ENCODE measurements around the gene ENOSF1.

ENOSF1 gene

GRCh38 chr18:673317-673716 lies 39.1 kb downstream of the ENOSF1 start:
- Histone ChIP-seq H3K4me1 (ENCODE audit: insufficient read depth, insufficient read length) (no peaks in the 10 kb centered on the region), H3K4me3 (ENCODE audit: insufficient read length, low read depth) (no peak overlapping the region), H3K36me3 (ENCODE audit: insufficient read depth, insufficient read length, low read length) (peaks cover 88% of the 10 kb centered on the region), H3K9ac (ENCODE audit: insufficient read length, low read depth) (no peak overlapping the region), H3K9me3 (ENCODE audit: insufficient read depth, low read length) (no peaks in the 10 kb centered on the region), H3K27me3 (ENCODE audit: insufficient read depth, insufficient read length) (no peaks in the 10 kb centered on the region)
- TF ChIP-seq YY1 (IDR thresholded peaks at IDR 0.05; ENCODE audit: insufficient read depth, insufficient read length) (no peak), SUZ12 (IDR thresholded peaks at IDR 0.05; ENCODE audit: extremely low read depth, insufficient read depth, insufficient read length) (no peak), ZNF274 (IDR thresholded peaks at IDR 0.05; ENCODE audit: low read depth, low read length) (no peak)
- no peak for DNase-seq (ENCODE audit: low read depth, low spot score)

- Histone ChIP-seq H3K27me3 (ENCODE audit: insufficient read depth, insufficient read length) (no peaks in the 10 kb centered on the region), H3K9ac (ENCODE audit: insufficient read length, low read depth) (no peak overlapping the region), H3K4me3 (ENCODE audit: insufficient read length, low read depth) (no peak overlapping the region), H3K4me1 (ENCODE audit: insufficient read depth, insufficient read length) (no peaks in the 10 kb centered on the region), H3K9me3 (ENCODE audit: insufficient read depth, low read length) (no peaks in the 10 kb centered on the region), H3K36me3 (ENCODE audit: insufficient read depth, insufficient read length, low read length) (peaks cover 80% of the 10 kb centered on the region)
- DNase-seq (ENCODE audit: low read depth, low spot score) = no peak
- TF ChIP-seq YY1 (IDR thresholded peaks at IDR 0.05; ENCODE audit: insufficient read depth, insufficient read length) = no peak
- TF ChIP-seq ZNF274 (IDR thresholded peaks at IDR 0.05; ENCODE audit: low read depth, low read length) = no peak
- TF ChIP-seq SUZ12 (IDR thresholded peaks at IDR 0.05; ENCODE audit: extremely low read depth, insufficient read depth, insufficient read length) = no peak
Measured at GRCh38 chr18:671405-671804, 41.0 kb downstream of the ENOSF1 start.

- peaks cover 77% of the 10 kb centered on the region for H3K36me3 ChIP-seq (ENCODE audit: insufficient read depth, insufficient read length, low read length)
- no peak for DNase-seq (ENCODE audit: low read depth, low spot score)
- no peaks in the 10 kb centered on the region for H3K9me3 ChIP-seq (ENCODE audit: insufficient read depth, low read length)
- H3K4me3 ChIP-seq (ENCODE audit: insufficient read length, low read depth) = no peak overlapping the region
- TF ChIP-seq YY1 (IDR thresholded peaks at IDR 0.05; ENCODE audit: insufficient read depth, insufficient read length) (no peak), SUZ12 (IDR thresholded peaks at IDR 0.05; ENCODE audit: extremely low read depth, insufficient read depth, insufficient read length) (no peak), ZNF274 (IDR thresholded peaks at IDR 0.05; ENCODE audit: low read depth, low read length) (no peak)
- no peaks in the 10 kb centered on the region for H3K4me1 ChIP-seq (ENCODE audit: insufficient read depth, insufficient read length)
- H3K9ac ChIP-seq (ENCODE audit: insufficient read length, low read depth) = no peak overlapping the region
- no peaks in the 10 kb centered on the region for H3K27me3 ChIP-seq (ENCODE audit: insufficient read depth, insufficient read length)
Measured at GRCh38 chr18:670522-670921, 41.9 kb downstream of the ENOSF1 start.

- TF ChIP-seq ZNF274 (IDR thresholded peaks at IDR 0.05; ENCODE audit: low read depth, low read length) = no peak
- TF ChIP-seq SUZ12 (IDR thresholded peaks at IDR 0.05; ENCODE audit: extremely low read depth, insufficient read depth, insufficient read length) = no peak
- no peak overlapping the region for H3K4me3 ChIP-seq (ENCODE audit: insufficient read length, low read depth)
- H3K27me3 ChIP-seq (ENCODE audit: insufficient read depth, insufficient read length) = no peaks in the 10 kb centered on the region
- H3K36me3 ChIP-seq (ENCODE audit: insufficient read depth, insufficient read length, low read length) = peaks cover 67% of the 10 kb centered on the region
- H3K9ac ChIP-seq (ENCODE audit: insufficient read length, low read depth) = no peak overlapping the region
- no peak for DNase-seq (ENCODE audit: low read depth, low spot score)
- H3K4me1 ChIP-seq (ENCODE audit: insufficient read depth, insufficient read length) = no peaks in the 10 kb centered on the region
- no peaks in the 10 kb centered on the region for H3K9me3 ChIP-seq (ENCODE audit: insufficient read depth, low read length)
Measured at GRCh38 chr18:669077-669476, 43.4 kb downstream of the ENOSF1 start.

- Histone ChIP-seq H3K4me3 (ENCODE audit: insufficient read length, low read depth) (no peak overlapping the region), H3K4me1 (ENCODE audit: insufficient read depth, insufficient read length) (no peaks in the 10 kb centered on the region), H3K27me3 (ENCODE audit: insufficient read depth, insufficient read length) (no peaks in the 10 kb centered on the region), H3K36me3 (ENCODE audit: insufficient read depth, insufficient read length, low read length) (peaks cover 59% of the 10 kb centered on the region), H3K9ac (ENCODE audit: insufficient read length, low read depth) (no peak overlapping the region), H3K9me3 (ENCODE audit: insufficient read depth, low read length) (no peaks in the 10 kb centered on the region)
- TF ChIP-seq YY1 (IDR thresholded peaks at IDR 0.05; ENCODE audit: insufficient read depth, insufficient read length) = no peak
- no peak for TF ChIP-seq ZNF274 (IDR thresholded peaks at IDR 0.05; ENCODE audit: low read depth, low read length)
- TF ChIP-seq SUZ12 (IDR thresholded peaks at IDR 0.05; ENCODE audit: extremely low read depth, insufficient read depth, insufficient read length) = no peak
- DNase-seq (ENCODE audit: low read depth, low spot score) = no peak
Measured at GRCh38 chr18:668260-668659, 44.2 kb downstream of the ENOSF1 start.

GRCh38 chr18:666628-667027 lies 45.8 kb downstream of the ENOSF1 start:
- Histone ChIP-seq H3K36me3 (ENCODE audit: insufficient read depth, insufficient read length, low read length) (peaks cover 49% of the 10 kb centered on the region), H3K4me3 (ENCODE audit: insufficient read length, low read depth) (no peak overlapping the region)

GRCh38 chr18:666177-666576 lies 46.3 kb downstream of the ENOSF1 start:
- Histone ChIP-seq H3K4me1 (ENCODE audit: insufficient read depth, insufficient read length) (no peaks in the 10 kb centered on the region), H3K36me3 (ENCODE audit: insufficient read depth, insufficient read length, low read length) (peaks cover 47% of the 10 kb centered on the region), H3K9ac (ENCODE audit: insufficient read length, low read depth) (no peak overlapping the region), H3K9me3 (ENCODE audit: insufficient read depth, low read length) (peaks cover 8% of the 10 kb centered on the region; the same call in 1 of the 2 replicates), H3K4me3 (ENCODE audit: insufficient read length, low read depth) (no peak overlapping the region), H3K27me3 (ENCODE audit: insufficient read depth, insufficient read length) (no peaks in the 10 kb centered on the region)
- TF ChIP-seq SUZ12 (IDR thresholded peaks at IDR 0.05; ENCODE audit: extremely low read depth, insufficient read depth, insufficient read length) = no peak
- no peak for DNase-seq (ENCODE audit: low read depth, low spot score)

More at GRCh38 chr18:666628-667027, 45.8 kb downstream of the ENOSF1 start:
- H3K27me3 ChIP-seq (ENCODE audit: insufficient read depth, insufficient read length) = no peaks in the 10 kb centered on the region
- peaks cover 5% of the 10 kb centered on the region; the same call in 1 of the 2 replicates for H3K9me3 ChIP-seq (ENCODE audit: insufficient read depth, low read length)
- no peak overlapping the region for H3K9ac ChIP-seq (ENCODE audit: insufficient read length, low read depth)
- H3K4me1 ChIP-seq (ENCODE audit: insufficient read depth, insufficient read length) = no peaks in the 10 kb centered on the region
- no peak for DNase-seq (ENCODE audit: low read depth, low spot score)
- no peak for TF ChIP-seq SUZ12 (IDR thresholded peaks at IDR 0.05; ENCODE audit: extremely low read depth, insufficient read depth, insufficient read length)
- no peak for TF ChIP-seq YY1 (IDR thresholded peaks at IDR 0.05; ENCODE audit: insufficient read depth, insufficient read length)
- TF ChIP-seq ZNF274 (IDR thresholded peaks at IDR 0.05; ENCODE audit: low read depth, low read length) = no peak

GRCh38 chr18:662197-662596 lies 50.2 kb downstream of the ENOSF1 start:
- TF ChIP-seq YY1 (IDR thresholded peaks at IDR 0.05; ENCODE audit: insufficient read depth, insufficient read length) (no peak), ZNF274 (IDR thresholded peaks at IDR 0.05; ENCODE audit: low read depth, low read length) (no peak), SUZ12 (IDR thresholded peaks at IDR 0.05; ENCODE audit: extremely low read depth, insufficient read depth, insufficient read length) (no peak)
- Histone ChIP-seq H3K4me3 (ENCODE audit: insufficient read length, low read depth) (no peak overlapping the region), H3K9ac (ENCODE audit: insufficient read length, low read depth) (no peak overlapping the region), H3K36me3 (ENCODE audit: insufficient read depth, insufficient read length, low read length) (peaks cover 43% of the 10 kb centered on the region), H3K9me3 (ENCODE audit: insufficient read depth, low read length) (peaks cover 21% of the 10 kb centered on the region; the same call in 1 of the 2 replicates), H3K27me3 (ENCODE audit: insufficient read depth, insufficient read length) (no peaks in the 10 kb centered on the region), H3K4me1 (ENCODE audit: insufficient read depth, insufficient read length) (no peaks in the 10 kb centered on the region)
- no peak for DNase-seq (ENCODE audit: low read depth, low spot score)
